Activated CD8-positive, alpha-beta T cell treated with anti-CD3 and anti-CD28 coated beads, Interleukin-2, amount 10 ng/mL, durations not matched to agents 7 days and 5 days (primary cell): ENCODE measurements around the gene STIM1. TPM values are rescaled to one million over a fixed set of nuclear protein-coding genes. Genes with fewer than 3 reads are reported as not detected.

Experiments
- ATAC-seq: fragments of 150-1000 bp; cut with Tn5 transposase; one replicate; pipeline ENCODE4 v1.10.0; 2021; ENCODE audit warnings: moderate library complexity
- CTCF ChIA-PET: fragments of 350-600 bp; sonication (Branson Sonifier 250); formaldehyde crosslinking; loops from one replicate; lab custom pipeline; 2021; ENCODE audit warnings: antibody characterized with exemption; lab: Charles Lee
- POLR2A ChIA-PET: fragments of 350-600 bp; sonication (Branson Sonifier 250); formaldehyde crosslinking; loops from one replicate; lab custom pipeline; 2021; ENCODE audit warnings: antibody characterized with exemption; lab: Charles Lee
- DNase-seq: peaks from one replicate; pipeline ENCODE4 v3.0.0-alpha.2; 2020
- H3K27ac Mint-ChIP-seq: one replicate; pipeline ENCODE4 v1.8.0; 2021; ENCODE audit warnings: mild to moderate bottlenecking, mixed read lengths
- H3K27me3 Mint-ChIP-seq: one replicate; pipeline ENCODE4 v1.8.0; 2021; ENCODE audit warnings: low read depth, mixed read lengths
- H3K36me3 Mint-ChIP-seq: one replicate; pipeline ENCODE4 v1.8.0; 2021; ENCODE audit warnings: low read depth, mixed read lengths
- H3K4me1 Mint-ChIP-seq: one replicate; pipeline ENCODE4 v1.8.0; 2021; ENCODE audit warnings: low read depth, mixed read lengths
- H3K4me3 Mint-ChIP-seq: one replicate; pipeline ENCODE4 v1.8.0; 2021; ENCODE audit warnings: mild to moderate bottlenecking, mixed read lengths
- H3K9me3 Mint-ChIP-seq: one replicate; pipeline ENCODE4 v1.8.0; 2022; ENCODE audit warnings: mixed read lengths; ENCODE audit not compliant: insufficient read depth
- total RNA-seq, 2 experiments: library from RNA; stranded (reverse); gene quantifications; one replicate each; pipeline ENCODE4 v1.2.3, GENCODE V29; 2021

The STIM1 gene
- total RNA-seq, 2 experiments from 2014 or later = 97.3 to 104 TPM

DNA sequence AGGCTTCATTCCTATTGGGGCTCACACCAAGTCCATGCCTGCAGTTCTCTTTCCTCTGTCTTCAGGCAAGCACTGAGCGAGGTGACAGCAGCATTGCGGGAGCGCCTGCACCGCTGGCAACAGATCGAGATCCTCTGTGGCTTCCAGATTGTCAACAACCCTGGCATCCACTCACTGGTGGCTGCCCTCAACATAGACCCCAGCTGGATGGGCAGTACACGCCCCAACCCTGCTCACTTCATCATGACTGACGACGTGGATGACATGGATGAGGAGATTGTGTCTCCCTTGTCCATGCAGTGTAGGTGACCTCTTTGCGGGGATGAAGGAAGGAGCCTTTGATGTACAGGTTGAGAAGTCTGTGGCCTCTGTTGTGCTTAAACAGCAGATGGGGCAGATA lies 227.7 kb downstream of the STIM1 start:
- ATAC-seq = no peak
- Mint-ChIP-seq H3K36me3 (peaks cover 54% of the 10 kb centered on the region), H3K4me1 (peaks cover 22% of the 10 kb centered on the region), H3K9me3 (no peaks in the 10 kb centered on the region), H3K4me3 (no peak overlapping the region), H3K27me3 (no peaks in the 10 kb centered on the region), H3K27ac (no peak overlapping the region)
- POLR2A ChIA-PET = interaction anchor here (0.6 to 1.1 kb wide), 2 partner anchors 10 to 45 kb away, joined by 3 read pairs; no protein-coding TSS in a partner anchor
- CTCF ChIA-PET = interaction anchor here (1.3 to 5.8 kb wide), 2 partner anchors 10 to 275 kb away, joined by 3 to 59 read pairs; partner anchors contain the start of gene PGAP2
- no peak for DNase-seq

DNA sequence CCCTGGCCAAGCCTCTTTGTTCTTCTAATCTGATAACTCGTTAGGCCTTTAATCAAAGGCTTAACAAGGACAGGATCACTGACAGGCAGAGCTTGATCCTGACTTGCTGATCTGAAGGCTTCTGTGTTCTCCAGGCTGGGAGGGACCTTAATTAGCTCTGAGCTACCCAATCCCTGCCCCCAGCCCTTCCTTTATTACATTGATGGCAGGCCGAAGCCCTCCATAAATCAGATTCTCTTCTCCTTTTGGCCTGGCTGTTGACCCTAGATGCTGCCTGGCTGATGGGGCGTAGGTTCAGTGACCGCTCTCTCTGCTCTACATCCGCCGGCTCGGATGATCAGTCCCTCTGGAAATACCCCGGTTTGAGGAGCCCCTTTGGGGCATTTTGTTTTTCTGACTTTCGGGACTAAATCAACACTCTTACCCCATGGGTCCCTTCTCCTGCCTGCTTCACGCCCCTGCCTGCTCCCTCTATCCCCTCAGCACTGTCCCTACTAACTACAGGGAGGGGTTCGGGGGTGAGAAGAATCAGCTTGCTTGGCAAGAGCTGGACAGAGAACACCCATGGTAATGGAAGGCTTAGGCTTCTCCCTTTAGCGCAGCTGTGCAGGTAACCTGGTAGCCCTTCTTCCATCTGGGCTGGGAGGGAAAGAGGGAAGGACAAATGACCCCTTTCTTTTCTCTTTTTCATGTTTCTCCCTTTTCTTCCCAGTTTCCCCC lies 229.1 kb downstream of the STIM1 start:
- Mint-ChIP-seq H3K36me3 (peaks cover 64% of the 10 kb centered on the region), H3K4me3 (no peak overlapping the region), H3K27ac (no peak overlapping the region), H3K27me3 (no peaks in the 10 kb centered on the region), H3K9me3 (no peaks in the 10 kb centered on the region), H3K4me1 (peaks cover 27% of the 10 kb centered on the region)
- CTCF ChIA-PET = interaction anchor here (0.9 to 5.8 kb wide), 3 partner anchors 12 to 237 kb away, joined by 3 to 59 read pairs (median 4); partner anchors contain the start of gene STIM1
- DNase-seq (no peak), ATAC-seq (no peak)
- POLR2A ChIA-PET = interaction anchor here (0.7 to 1.7 kb wide), 2 partner anchors 123 to 245 kb away, joined by 4 read pairs; no protein-coding TSS in a partner anchor

DNA sequence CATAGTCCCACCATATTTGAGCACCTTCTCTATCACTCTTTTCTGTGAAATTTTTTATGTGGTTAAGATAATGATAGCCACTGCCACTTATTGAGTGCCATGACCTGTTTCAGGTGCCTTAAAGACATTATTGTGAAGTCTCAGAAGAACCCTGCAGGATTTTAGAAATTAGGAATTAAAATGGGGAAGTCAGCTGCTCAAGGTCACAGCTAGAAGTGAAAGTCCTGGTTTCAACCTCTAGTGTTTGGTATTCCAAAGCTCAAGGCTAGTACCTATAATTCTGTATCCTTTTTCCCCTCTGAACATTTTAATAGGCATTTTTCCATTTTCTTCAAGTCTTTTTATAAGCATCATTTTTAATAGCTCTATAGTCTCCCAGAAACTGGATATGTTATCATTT lies 230.1 kb downstream of the STIM1 start:
- Mint-ChIP-seq H3K9me3 (no peaks in the 10 kb centered on the region), H3K27ac (no peak overlapping the region), H3K27me3 (no peaks in the 10 kb centered on the region), H3K4me3 (no peak overlapping the region), H3K36me3 (peaks cover 70% of the 10 kb centered on the region), H3K4me1 (peaks cover 37% of the 10 kb centered on the region)
- POLR2A ChIA-PET = interaction anchor here (0.5 to 1.7 kb wide), 3 partner anchors 124 to 391 kb away, joined by 4 read pairs; no protein-coding TSS in a partner anchor
- ATAC-seq = no peak
- CTCF ChIA-PET = interaction anchor here (0.8 to 5.8 kb wide), 4 partner anchors 13 to 260 kb away, joined by 3 to 59 read pairs (median 4); partner anchors contain the start of gene STIM1
- no peak for DNase-seq

DNA sequence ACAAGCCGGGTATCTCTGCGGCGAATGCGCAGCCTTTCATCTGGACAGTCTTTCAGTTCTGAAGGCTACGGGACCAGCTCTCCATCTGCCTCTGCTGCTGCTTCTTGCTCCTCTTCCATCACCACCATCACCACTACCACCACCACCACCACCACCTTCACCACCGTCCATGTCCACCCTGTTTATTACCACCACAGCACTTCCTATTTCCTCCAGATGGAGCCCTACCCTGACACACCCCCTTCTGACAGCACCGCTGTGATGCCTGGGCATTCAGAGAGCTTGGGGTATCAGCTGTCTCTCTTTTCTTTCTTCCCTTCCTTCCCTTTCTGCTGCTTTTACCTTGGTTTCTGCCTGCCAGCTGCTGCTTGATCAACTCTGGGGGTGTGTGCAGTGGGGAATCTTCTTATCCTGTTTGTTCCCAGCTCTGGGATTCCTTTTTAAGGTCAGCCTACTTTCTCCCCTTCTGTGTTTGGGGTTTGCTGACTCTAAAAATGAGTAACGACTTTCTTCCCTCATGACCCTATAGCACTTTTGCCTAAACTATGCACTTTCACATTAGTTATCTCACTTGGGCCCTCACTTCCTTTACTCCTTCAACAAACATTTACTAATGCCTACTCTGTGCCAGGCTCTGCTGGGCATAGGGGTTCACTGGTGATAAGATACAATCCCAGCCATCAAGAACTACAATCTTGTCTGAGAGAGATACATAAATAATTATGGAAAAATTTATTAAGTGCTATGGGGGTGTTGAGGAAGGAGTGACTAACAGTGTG lies 231.3 kb downstream of the STIM1 start:
- Mint-ChIP-seq H3K27ac (peak overlapping the region; percentile 31), H3K27me3 (no peaks in the 10 kb centered on the region), H3K4me1 (peaks cover 49% of the 10 kb centered on the region), H3K9me3 (no peaks in the 10 kb centered on the region), H3K4me3 (no peak overlapping the region), H3K36me3 (peaks cover 76% of the 10 kb centered on the region)
- ChIA-PET CTCF (no interaction called here), POLR2A (no interaction called here)
- DNase-seq (peak; percentile 30), ATAC-seq (no peak)

DNA sequence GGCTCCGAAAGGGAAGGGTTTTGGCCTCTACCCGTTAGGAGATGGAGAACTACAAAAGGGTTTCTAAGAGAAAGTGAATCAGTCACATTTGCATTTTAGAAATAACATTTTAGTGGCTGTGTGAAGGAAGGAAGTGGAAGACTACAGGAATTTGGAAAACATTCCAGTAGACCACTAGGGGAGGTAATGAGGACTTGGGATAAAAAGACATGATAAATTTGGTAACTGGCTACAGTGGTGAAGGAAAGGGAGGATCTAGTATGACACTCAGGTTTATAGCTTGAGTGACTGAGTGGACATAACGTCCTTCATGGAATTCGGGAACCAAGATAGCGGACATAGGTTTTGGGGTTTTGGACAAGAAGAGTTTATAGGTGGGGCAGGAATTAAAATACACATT lies 232.1 kb downstream of the STIM1 start:
- POLR2A ChIA-PET = no interaction called here
- Mint-ChIP-seq H3K27me3 (no peaks in the 10 kb centered on the region), H3K4me3 (no peak overlapping the region), H3K27ac (peak overlapping the region; percentile 31), H3K9me3 (no peaks in the 10 kb centered on the region), H3K36me3 (peaks cover 80% of the 10 kb centered on the region), H3K4me1 (peaks cover 57% of the 10 kb centered on the region)
- CTCF ChIA-PET = interaction anchor here (0.8 to 1.4 kb wide), 6 partner anchors 14 to 279 kb away, joined by 3 to 10 read pairs (median 3); partner anchors contain the start of genes PGAP2 and STIM1
- DNase-seq = no peak
- no peak for ATAC-seq

DNA sequence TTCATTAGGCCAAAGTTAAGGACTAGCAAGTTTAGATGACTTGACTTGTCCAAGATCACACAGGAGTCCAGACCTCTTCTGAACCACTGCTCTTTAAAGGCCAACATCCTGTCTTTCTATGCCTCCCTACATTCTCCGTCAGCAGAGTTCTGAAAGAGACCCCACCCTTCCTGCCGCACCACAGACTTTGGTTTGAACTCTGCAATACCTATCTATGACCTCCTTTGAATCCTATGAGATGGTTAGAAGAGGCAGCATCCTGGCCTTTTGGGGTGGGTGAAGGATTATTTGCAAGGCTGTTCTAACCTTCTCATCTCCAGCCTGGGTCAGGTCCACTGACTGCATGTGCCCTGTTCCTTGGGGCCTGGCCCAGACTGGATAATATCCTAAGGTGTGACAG lies 234.8 kb downstream of the STIM1 start:
- peak overlapping the region; percentile 74 for H3K4me3 Mint-ChIP-seq
- peaks cover 71% of the 10 kb centered on the region for H3K4me1 Mint-ChIP-seq
- H3K27ac Mint-ChIP-seq = peak overlapping the region; percentile 97
- DNase-seq (peak; percentile 83), ATAC-seq (peak; percentile 28)
- CTCF ChIA-PET = interaction anchor here (1.0 to 1.4 kb wide), 2 partner anchors 18 to 241 kb away, joined by 3 to 8 read pairs; no protein-coding TSS in a partner anchor
- POLR2A ChIA-PET = interaction anchor here (0.8 kb wide), 1 partner anchor 249 kb away, joined by 4 read pairs; the partner anchor contains the start of gene RHOG
- H3K9me3 Mint-ChIP-seq = no peaks in the 10 kb centered on the region
- H3K36me3 Mint-ChIP-seq = peaks cover 72% of the 10 kb centered on the region
- H3K27me3 Mint-ChIP-seq = no peaks in the 10 kb centered on the region

DNA sequence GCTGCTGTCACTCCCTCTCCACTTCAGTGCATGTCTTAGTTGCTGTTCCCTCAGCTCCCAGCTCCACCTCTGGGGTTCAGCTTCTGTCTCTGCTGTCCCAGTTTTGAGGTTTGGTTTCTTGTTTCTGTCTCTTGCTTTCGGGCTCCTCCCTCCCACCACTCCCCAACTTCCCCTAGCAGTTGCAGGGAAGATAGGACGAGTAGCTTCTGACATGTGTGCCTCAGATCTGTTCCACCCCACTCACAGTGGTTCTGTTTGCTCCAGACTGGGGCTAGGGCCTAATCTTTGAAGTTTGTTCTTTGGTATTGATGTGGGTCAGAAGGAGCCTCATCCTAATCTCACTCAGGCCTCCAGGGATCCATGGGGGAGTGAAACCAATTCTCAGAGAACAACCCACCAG lies 236.6 kb downstream of the STIM1 start:
- Mint-ChIP-seq H3K36me3 (peaks cover 69% of the 10 kb centered on the region), H3K27ac (peak overlapping the region; percentile 97), H3K9me3 (no peaks in the 10 kb centered on the region), H3K4me3 (peak overlapping the region; percentile 62), H3K27me3 (no peaks in the 10 kb centered on the region), H3K4me1 (peaks cover 74% of the 10 kb centered on the region)
- ATAC-seq = peak; percentile 4
- DNase-seq = peak; percentile 50
- POLR2A ChIA-PET = interaction anchor here (1.3 to 1.8 kb wide), 3 partner anchors 230 to 250 kb away, joined by 3 to 6 read pairs (median 6); partner anchors contain the start of gene STIM1
- CTCF ChIA-PET = interaction anchor here (0.9 to 3.3 kb wide), 3 partner anchors 19 to 237 kb away, joined by 3 to 15 read pairs (median 4); partner anchors contain the start of gene STIM1

DNA sequence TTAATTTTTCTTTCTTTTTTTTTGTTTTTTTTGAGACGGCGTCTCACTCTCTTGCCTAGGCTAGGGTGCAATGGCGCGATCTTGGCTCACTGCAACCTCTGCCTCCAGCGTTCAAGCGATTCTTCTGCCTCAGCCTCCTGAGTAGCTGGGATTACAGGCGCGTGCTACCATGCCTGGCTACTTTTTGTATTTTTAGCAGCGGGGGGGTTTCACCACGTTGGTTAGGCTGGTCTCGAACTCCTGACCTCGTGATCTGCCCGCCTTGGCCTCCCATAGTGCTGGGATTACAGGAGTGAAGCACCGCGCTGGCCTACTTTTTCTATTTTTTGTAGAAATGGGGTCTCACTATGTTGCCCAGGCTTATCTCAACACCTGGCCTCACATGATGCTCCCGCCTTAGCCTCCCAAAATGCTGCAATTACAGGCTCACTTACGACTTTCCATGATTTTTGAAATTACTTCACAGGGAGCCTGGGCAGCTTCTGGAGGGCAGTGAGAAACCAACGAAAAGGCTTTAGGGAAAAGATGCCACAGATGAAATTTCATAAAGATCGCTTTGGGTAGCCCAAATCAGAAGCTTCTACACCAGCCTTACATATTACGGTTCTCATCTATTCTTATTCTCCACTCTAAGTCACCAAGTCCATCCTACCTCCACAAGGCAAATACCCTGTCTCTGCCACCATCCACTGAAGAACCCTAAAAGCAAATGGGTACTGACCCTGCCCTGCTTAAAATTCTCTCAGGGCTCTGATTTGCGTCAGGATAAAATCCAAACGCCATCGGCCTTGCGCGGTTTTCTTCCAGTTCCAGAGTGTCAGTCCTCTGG lies 238.3 kb downstream of the STIM1 start:
- Mint-ChIP-seq H3K36me3 (peaks cover 60% of the 10 kb centered on the region), H3K4me1 (peaks cover 73% of the 10 kb centered on the region), H3K27me3 (no peaks in the 10 kb centered on the region), H3K27ac (peak overlapping the region; percentile 95), H3K4me3 (peak overlapping the region; percentile 88), H3K9me3 (no peaks in the 10 kb centered on the region)
- ATAC-seq = no peak
- ChIA-PET CTCF (interaction anchor here (3.3 kb wide), 1 partner anchor 21 kb away, joined by 15 read pairs; no protein-coding TSS in a partner anchor), POLR2A (interaction anchor here (0.7 to 1.3 kb wide), 3 partner anchors 197 to 240 kb away, joined by 3 read pairs; no protein-coding TSS in a partner anchor)
- no peak for DNase-seq

DNA sequence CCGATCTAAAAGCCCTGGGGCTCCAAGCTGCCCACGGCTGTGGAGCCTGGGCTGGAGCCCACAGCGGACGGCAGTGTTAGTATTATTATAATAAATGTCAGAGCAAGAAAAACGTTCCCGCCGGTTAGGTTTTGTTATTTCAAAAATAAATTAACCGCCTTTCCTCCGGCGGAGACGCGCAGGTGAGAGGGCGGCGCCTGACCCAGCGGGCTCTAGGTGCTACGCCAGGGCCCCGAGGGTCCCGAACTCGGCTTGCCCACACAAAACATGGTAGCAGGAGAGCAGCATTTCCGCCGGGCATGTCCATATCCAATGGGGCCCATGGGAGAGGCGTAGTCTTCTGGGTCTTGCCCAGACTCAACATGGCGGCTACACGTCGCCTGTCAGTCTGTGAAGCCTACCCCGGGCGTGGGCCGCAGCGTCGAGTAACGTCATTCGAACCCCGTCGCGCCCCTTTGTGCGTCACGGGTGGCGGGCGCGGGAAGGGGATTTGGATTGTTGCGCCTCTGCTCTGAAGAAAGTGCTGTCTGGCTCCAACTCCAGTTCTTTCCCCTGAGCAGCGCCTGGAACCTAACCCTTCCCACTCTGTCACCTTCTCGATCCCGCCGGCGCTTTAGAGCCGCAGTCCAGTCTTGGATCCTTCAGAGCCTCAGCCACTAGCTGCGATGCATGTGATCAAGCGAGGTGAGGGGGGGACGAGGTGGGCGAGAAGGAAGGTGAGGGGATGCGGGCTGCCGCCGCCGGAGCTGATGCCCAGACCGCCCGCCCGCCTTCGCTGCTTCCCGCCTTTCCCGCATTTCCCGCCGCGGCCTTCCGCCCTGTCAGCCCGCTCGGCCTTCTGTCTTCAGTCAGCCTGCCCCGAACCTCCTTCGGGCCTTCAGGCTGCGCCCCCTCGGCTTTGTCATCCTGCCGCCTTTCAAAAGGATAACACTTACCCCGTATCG lies 239.2 kb downstream of the STIM1 start, which contains the start of gene RRM1:
RRM1 (plus strand) TSS at position 452 of the 944 bp plus-strand sequence; CDS start at position 666, 214 bp downstream.
- no peaks in the 10 kb centered on the region for H3K9me3 Mint-ChIP-seq
- no peaks in the 10 kb centered on the region for H3K27me3 Mint-ChIP-seq
- DNase-seq (peak; percentile 96), ATAC-seq (peak; percentile 93)
- peak within 1 kb of the TSS; percentile 95 for H3K27ac Mint-ChIP-seq
- H3K36me3 Mint-ChIP-seq = peaks cover 60% of the 10 kb centered on the region
- H3K4me3 Mint-ChIP-seq = peak within 1 kb of the TSS; percentile 88
- ChIA-PET POLR2A (interaction anchor here (0.6 to 1.3 kb wide), 5 partner anchors 27 to 256 kb away, joined by 3 to 4 read pairs (median 3); partner anchors contain the start of gene RHOG), CTCF (interaction anchor here (1.0 to 3.3 kb wide), 5 partner anchors 13 to 258 kb away, joined by 3 to 15 read pairs (median 3); partner anchors contain the start of gene RHOG)
- H3K4me1 Mint-ChIP-seq = peaks cover 74% of the 10 kb centered on the region
